ENCODE data around the gene TGM4. TPM values are rescaled to one million over a fixed set of nuclear protein-coding genes. Genes with fewer than 3 reads are reported as not detected.
A peak's percentile ranks its signal among the peaks of the same experiment; 100 is the strongest.
"Not testable (repeated sequence)": the region's sequence is repeated elsewhere in the genome, so short reads cannot be mapped to it uniquely, and the experiment has no call there.

TGM4 gene
- polyA plus RNA-seq, 2 donors = not detected

- 94 to 96% methylated on average over 2 of the region's 2 CpGs for WGBS, 2 donors
- H3K4me3 ChIP-seq (ENCODE audit: low read depth in 1 of 2, low read length in 2 of 2) = no peak overlapping the region
- no peaks in the 10 kb centered on the region for H3K27me3 ChIP-seq (ENCODE audit: control insufficient read depth in 1 of 2, insufficient read depth in 2 of 2, low read length in 2 of 2)
- H3K27ac ChIP-seq (ENCODE audit: low read depth in 2 of 2, low read length in 1 of 2) = no peak overlapping the region
- peaks cover 0 to 2% of the 10 kb centered on the region in 2 donors for H3K4me1 ChIP-seq (ENCODE audit: control insufficient read depth in 2 of 2, insufficient read depth in 2 of 2, low read length in 1 of 2)
- no peaks in the 10 kb centered on the region for H3K9me3 ChIP-seq (ENCODE audit: control insufficient read depth in 2 of 2, insufficient read depth in 1 of 2, low read depth in 1 of 2, low read length in 1 of 2)
- H3K36me3 ChIP-seq (ENCODE audit: control insufficient read depth in 2 of 2, insufficient read depth in 2 of 2, low read length in 1 of 2) = peaks cover 0 to 52% of the 10 kb centered on the region in 2 donors
These were observed 57.4 kb downstream of the TGM4 start for GRCh38 chr3:44931791-44932190.

- Histone ChIP-seq H3K27ac (ENCODE audit: low read depth in 2 of 2, low read length in 1 of 2) (no peak overlapping the region), H3K27me3 (ENCODE audit: control insufficient read depth in 1 of 2, insufficient read depth in 2 of 2, low read length in 2 of 2) (no peaks in the 10 kb centered on the region), H3K4me3 (ENCODE audit: low read depth in 1 of 2, low read length in 2 of 2) (no peak overlapping the region), H3K9me3 (ENCODE audit: control insufficient read depth in 2 of 2, insufficient read depth in 1 of 2, low read depth in 1 of 2, low read length in 1 of 2) (no peaks in the 10 kb centered on the region), H3K4me1 (ENCODE audit: control insufficient read depth in 2 of 2, insufficient read depth in 2 of 2, low read length in 1 of 2) (peaks cover 0 to 2% of the 10 kb centered on the region in 2 donors), H3K36me3 (ENCODE audit: control insufficient read depth in 2 of 2, insufficient read depth in 2 of 2, low read length in 1 of 2) (peaks cover 0 to 52% of the 10 kb centered on the region in 2 donors)
- 59 to 61% methylated on average over 2 of the region's 2 CpGs for whole genome bisulfite sequencing, 2 donors
These were observed 57.9 kb downstream of the TGM4 start for GRCh38 chr3:44932271-44932670.

DNA sequence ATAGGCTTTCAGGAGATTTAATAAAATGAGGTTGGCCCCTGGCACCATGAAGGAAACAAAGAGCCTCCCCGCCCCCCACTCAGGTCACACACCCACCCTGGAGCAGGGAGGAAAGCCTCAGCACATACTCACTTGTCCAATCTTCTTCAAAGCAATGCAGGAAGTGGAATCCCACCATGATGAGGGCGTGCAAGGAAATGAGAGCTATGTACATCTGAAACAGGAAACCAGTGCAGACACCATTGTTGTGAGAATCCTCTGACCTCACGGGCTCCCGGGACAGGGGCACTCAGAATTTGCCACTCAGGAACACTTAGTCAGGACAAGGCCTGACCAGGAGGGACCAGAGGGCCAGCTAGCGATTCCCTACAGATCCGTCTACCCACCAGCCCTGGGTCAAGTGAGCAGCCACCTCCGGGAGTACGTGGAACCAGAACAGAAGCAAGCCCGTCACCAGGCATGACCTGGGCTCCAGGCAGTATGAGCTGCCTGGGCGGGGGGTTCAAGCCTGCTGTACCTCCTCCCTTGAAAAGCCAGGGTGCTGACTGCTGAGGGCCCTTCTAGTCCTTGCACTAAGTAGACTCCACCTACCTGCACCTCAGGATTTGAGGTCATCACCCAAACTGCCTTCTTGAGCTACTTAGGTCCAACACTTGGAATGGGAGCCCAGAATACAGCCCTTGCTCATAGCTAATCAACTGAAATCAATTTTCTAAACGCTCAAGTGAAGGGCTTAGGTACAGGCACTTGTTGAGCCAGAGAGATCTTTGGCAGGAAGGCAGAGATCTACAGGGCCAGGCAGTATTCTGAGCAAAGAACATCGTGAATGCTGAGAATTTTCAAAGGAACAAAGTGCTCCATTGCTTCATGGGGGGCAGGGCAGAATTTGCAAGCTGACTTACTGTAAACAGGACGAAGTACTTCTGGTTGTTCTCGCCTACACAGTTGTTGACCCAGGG, 58.9 kb downstream of the TGM4 start:
- peaks cover 0 to 50% of the 10 kb centered on the region in 2 donors for H3K36me3 ChIP-seq (ENCODE audit: control insufficient read depth in 2 of 2, insufficient read depth in 2 of 2, low read length in 1 of 2)
- H3K27me3 ChIP-seq (ENCODE audit: control insufficient read depth in 1 of 2, insufficient read depth in 2 of 2, low read length in 2 of 2) = no peaks in the 10 kb centered on the region
- WGBS, 2 donors = 91 to 92% methylated on average over 14 of the region's 14 CpGs
- no peak overlapping the region for H3K27ac ChIP-seq (ENCODE audit: low read depth in 2 of 2, low read length in 1 of 2)
- no peaks in the 10 kb centered on the region for H3K9me3 ChIP-seq (ENCODE audit: control insufficient read depth in 2 of 2, insufficient read depth in 1 of 2, low read depth in 1 of 2, low read length in 1 of 2)
- no peak overlapping the region for H3K4me3 ChIP-seq (ENCODE audit: low read depth in 1 of 2, low read length in 2 of 2)
- peaks cover 0 to 2% of the 10 kb centered on the region in 2 donors for H3K4me1 ChIP-seq (ENCODE audit: control insufficient read depth in 2 of 2, insufficient read depth in 2 of 2, low read length in 1 of 2)

- 72 to 75% methylated on average over 6 of the region's 6 CpGs for WGBS, 2 donors
- no peak overlapping the region for H3K4me3 ChIP-seq (ENCODE audit: low read depth in 1 of 2, low read length in 2 of 2)
- no peaks in the 10 kb centered on the region for H3K27me3 ChIP-seq (ENCODE audit: control insufficient read depth in 1 of 2, insufficient read depth in 2 of 2, low read length in 2 of 2)
- H3K9me3 ChIP-seq (ENCODE audit: control insufficient read depth in 2 of 2, insufficient read depth in 1 of 2, low read depth in 1 of 2, low read length in 1 of 2) = no peaks in the 10 kb centered on the region
- peaks cover 16 to 28% of the 10 kb centered on the region in 2 donors for H3K36me3 ChIP-seq (ENCODE audit: control insufficient read depth in 2 of 2, insufficient read depth in 2 of 2, low read length in 1 of 2)
- no peak overlapping the region for H3K27ac ChIP-seq (ENCODE audit: low read depth in 2 of 2, low read length in 1 of 2)
- H3K4me1 ChIP-seq (ENCODE audit: control insufficient read depth in 2 of 2, insufficient read depth in 2 of 2, low read length in 1 of 2) = peaks cover 0 to 5% of the 10 kb centered on the region in 2 donors
These were observed 65.2 kb downstream of the TGM4 start for GRCh38 chr3:44939581-44940036.

- WGBS, 2 donors = 89% methylated on average over 9 of the region's 9 CpGs
- peaks cover 16 to 32% of the 10 kb centered on the region in 2 donors for H3K36me3 ChIP-seq (ENCODE audit: control insufficient read depth in 2 of 2, insufficient read depth in 2 of 2, low read length in 1 of 2)
- no peaks in the 10 kb centered on the region for H3K9me3 ChIP-seq (ENCODE audit: control insufficient read depth in 2 of 2, insufficient read depth in 1 of 2, low read depth in 1 of 2, low read length in 1 of 2)
- peaks cover 0 to 5% of the 10 kb centered on the region in 2 donors for H3K4me1 ChIP-seq (ENCODE audit: control insufficient read depth in 2 of 2, insufficient read depth in 2 of 2, low read length in 1 of 2)
- no peaks in the 10 kb centered on the region for H3K27me3 ChIP-seq (ENCODE audit: control insufficient read depth in 1 of 2, insufficient read depth in 2 of 2, low read length in 2 of 2)
- H3K4me3 ChIP-seq (ENCODE audit: low read depth in 1 of 2, low read length in 2 of 2) = no peak overlapping the region
- H3K27ac ChIP-seq (ENCODE audit: low read depth in 2 of 2, low read length in 1 of 2) = peak overlapping the region in 1 of 2 donors; percentile 33
These were observed 68.0 kb downstream of the TGM4 start for GRCh38 chr3:44942202-44942921.

GRCh38 chr3:44948239-44948638, 73.8 kb downstream of the TGM4 start:
- WGBS, 2 donors = 74 to 75% methylated on average over 3 of the region's 3 CpGs
- peaks cover 3 to 9% of the 10 kb centered on the region in 2 donors for H3K4me1 ChIP-seq (ENCODE audit: control insufficient read depth in 2 of 2, insufficient read depth in 2 of 2, low read length in 1 of 2)
- H3K36me3 ChIP-seq (ENCODE audit: control insufficient read depth in 2 of 2, insufficient read depth in 2 of 2, low read length in 1 of 2) = peaks cover 0 to 9% of the 10 kb centered on the region in 2 donors
- no peak overlapping the region for H3K4me3 ChIP-seq (ENCODE audit: low read depth in 1 of 2, low read length in 2 of 2)
- H3K27me3 ChIP-seq (ENCODE audit: control insufficient read depth in 1 of 2, insufficient read depth in 2 of 2, low read length in 2 of 2) = no peaks in the 10 kb centered on the region
- H3K9me3 ChIP-seq (ENCODE audit: control insufficient read depth in 2 of 2, insufficient read depth in 1 of 2, low read depth in 1 of 2, low read length in 1 of 2) = no peaks in the 10 kb centered on the region
- peak overlapping the region in 1 of 2 donors; percentile 20 for H3K27ac ChIP-seq (ENCODE audit: low read depth in 2 of 2, low read length in 1 of 2)

- H3K4me1 ChIP-seq (ENCODE audit: control insufficient read depth in 2 of 2, insufficient read depth in 2 of 2, low read length in 1 of 2); H3K4me3 ChIP-seq (ENCODE audit: low read depth in 1 of 2, low read length in 2 of 2); H3K9me3 ChIP-seq (ENCODE audit: control insufficient read depth in 2 of 2, insufficient read depth in 1 of 2, low read depth in 1 of 2, low read length in 1 of 2); H3K27me3 ChIP-seq (ENCODE audit: control insufficient read depth in 1 of 2, insufficient read depth in 2 of 2, low read length in 2 of 2); H3K27ac ChIP-seq (ENCODE audit: low read depth in 2 of 2, low read length in 1 of 2); H3K36me3 ChIP-seq (ENCODE audit: control insufficient read depth in 2 of 2, insufficient read depth in 2 of 2, low read length in 1 of 2): not testable (repeated sequence)
- 98 to 100% methylated on average over 4 of the region's 4 CpGs for WGBS, 2 donors
These were observed 75.4 kb downstream of the TGM4 start for GRCh38 chr3:44949770-44950169.

- Histone ChIP-seq H3K36me3 (ENCODE audit: control insufficient read depth in 2 of 2, insufficient read depth in 2 of 2, low read length in 1 of 2) (peaks cover 0 to 4% of the 10 kb centered on the region in 2 donors), H3K9me3 (ENCODE audit: control insufficient read depth in 2 of 2, insufficient read depth in 1 of 2, low read depth in 1 of 2, low read length in 1 of 2) (no peaks in the 10 kb centered on the region), H3K4me3 (ENCODE audit: low read depth in 1 of 2, low read length in 2 of 2) (no peak overlapping the region), H3K27me3 (ENCODE audit: control insufficient read depth in 1 of 2, insufficient read depth in 2 of 2, low read length in 2 of 2) (no peaks in the 10 kb centered on the region), H3K4me1 (ENCODE audit: control insufficient read depth in 2 of 2, insufficient read depth in 2 of 2, low read length in 1 of 2) (peaks cover 3 to 9% of the 10 kb centered on the region in 2 donors), H3K27ac (ENCODE audit: low read depth in 2 of 2, low read length in 1 of 2) (no peak overlapping the region)
- WGBS, 2 donors = 84 to 86% methylated on average over 2 of the region's 2 CpGs
These were observed 75.9 kb downstream of the TGM4 start for GRCh38 chr3:44950275-44950734.

DNA sequence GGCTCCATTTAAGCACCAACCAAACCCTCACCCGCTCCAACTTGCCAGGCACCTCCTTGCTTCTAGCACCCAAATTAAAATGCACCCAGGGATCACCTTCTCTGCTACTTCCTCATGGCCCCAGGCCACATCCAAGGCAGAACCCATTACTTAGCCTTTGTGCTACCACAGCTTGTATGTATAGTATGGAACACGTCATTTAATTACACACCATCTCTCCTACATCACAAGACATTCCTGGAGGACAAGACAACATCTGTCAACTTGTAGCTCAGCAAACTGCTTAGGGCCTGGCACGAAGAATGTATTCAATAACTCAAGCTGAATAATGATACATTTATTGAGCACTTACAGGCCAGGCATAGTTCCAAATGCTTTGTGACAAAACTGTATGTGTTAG, 78.3 kb downstream of the TGM4 start:
- no peaks in the 10 kb centered on the region for H3K27me3 ChIP-seq (ENCODE audit: control insufficient read depth in 1 of 2, insufficient read depth in 2 of 2, low read length in 2 of 2)
- peaks cover 0 to 6% of the 10 kb centered on the region in 2 donors for H3K36me3 ChIP-seq (ENCODE audit: control insufficient read depth in 2 of 2, insufficient read depth in 2 of 2, low read length in 1 of 2)
- H3K4me3 ChIP-seq (ENCODE audit: low read depth in 1 of 2, low read length in 2 of 2) = no peak overlapping the region
- WGBS, 2 donors = 54 to 72% methylated on average over 3 of the region's 3 CpGs
- H3K9me3 ChIP-seq (ENCODE audit: control insufficient read depth in 2 of 2, insufficient read depth in 1 of 2, low read depth in 1 of 2, low read length in 1 of 2) = no peaks in the 10 kb centered on the region
- no peak overlapping the region for H3K27ac ChIP-seq (ENCODE audit: low read depth in 2 of 2, low read length in 1 of 2)
- H3K4me1 ChIP-seq (ENCODE audit: control insufficient read depth in 2 of 2, insufficient read depth in 2 of 2, low read length in 1 of 2) = peaks cover 3 to 11% of the 10 kb centered on the region in 2 donors

Measured in esophagus (tissue), 2 donors.